Left ventricle myocardium inferior (tissue), 1 donor: ENCODE data around the gene TMC4. TPM values are rescaled to one million over a fixed set of nuclear protein-coding genes. Genes with fewer than 3 reads are reported as not detected.
"Not testable (repeated sequence)": the region's sequence is repeated elsewhere in the genome, so short reads cannot be mapped to it uniquely, and the experiment has no call there.

Experiments
- DNase-seq: peaks from one replicate; pipeline ENCODE4 v3.0.0-alpha.2; 2020
- H3K27ac ChIP-seq: fragments of 200-600 bp; replicated peaks from 2 replicates; pipeline ENCODE4 v1.8.0; 2021
- H3K27me3 ChIP-seq: fragments of 200-600 bp; 2 replicates; pipeline ENCODE4 v1.8.0; 2021; ENCODE audit warnings: low read depth
- H3K36me3 ChIP-seq: fragments of 200-600 bp; 2 replicates; pipeline ENCODE4 v1.8.0; 2021
- H3K4me1 ChIP-seq: fragments of 200-600 bp; 2 replicates; pipeline ENCODE4 v1.8.0; 2021
- H3K4me3 ChIP-seq: fragments of 200-600 bp; 2 replicates; pipeline ENCODE4 v1.8.0; 2021; ENCODE audit warnings: mild to moderate bottlenecking, moderate library complexity
- H3K9me3 ChIP-seq: fragments of 200-600 bp; replicated peaks from 2 replicates; pipeline ENCODE4 v1.8.0; 2021
- CTCF ChIP-seq: fragments of 200-600 bp; IDR thresholded peaks from 2 replicates; pipeline ENCODE4 v1.8.0; 2021; ENCODE audit warnings: antibody characterized with exemption, mild to moderate bottlenecking, borderline replicate concordance
- intact Hi-C: fragments of 100-400 bp; cut with micrococcal nuclease; formaldehyde crosslinking; loops from one replicate; pipeline ENCODE4 v1.11.0; 2022
- total RNA-seq: library from RNA; stranded (reverse); fragmentation: NEBNext Ultra II Directional; extraction: Animal tissue kit (Norgen Biotek cat#: 25700); gene quantifications from one replicate; pipeline ENCODE4 v1.2.1, GENCODE V29; 2021
- donor health status: DM: no; HTN: yes; CAD: no; lungs with severe emphysema.

Gene TMC4
- total RNA-seq, 1 donor from 2014 or later = 2.2 TPM

- TF ChIP-seq CTCF = no peak
Measured at GRCh38 chr19:54216869-54217268, 43.9 kb upstream of the TMC4 start.

DNA sequence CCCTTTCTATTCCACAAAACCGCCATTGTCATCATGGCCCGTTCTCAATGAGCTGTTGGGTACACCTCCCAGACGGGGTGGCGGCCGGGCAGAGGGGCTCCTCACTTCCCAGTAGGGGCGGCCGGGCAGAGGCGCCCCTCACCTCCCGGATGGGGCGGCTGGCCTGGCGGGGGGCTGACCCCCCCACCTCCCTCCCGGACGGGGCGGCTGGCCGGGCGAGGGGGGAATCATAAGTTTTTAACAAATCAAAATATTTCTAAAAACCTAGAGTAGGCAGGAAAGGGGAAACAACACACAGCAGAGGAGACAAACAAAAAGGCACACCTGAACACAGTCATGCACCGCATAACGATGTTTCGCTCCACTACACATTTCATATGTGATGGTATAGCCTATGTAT lies 41.8 kb upstream of the TMC4 start:
- peaks cover 17% of the 10 kb centered on the region for H3K4me1 ChIP-seq
- intact Hi-C loops, H3K9me3 ChIP-seq, H3K36me3 ChIP-seq, H3K27ac ChIP-seq, DNase-seq, H3K27me3 ChIP-seq, H3K4me3 ChIP-seq: not testable (repeated sequence)

More at GRCh38 chr19:54216869-54217268, 43.9 kb upstream of the TMC4 start:
- Histone ChIP-seq H3K36me3 (no peaks in the 10 kb centered on the region), H3K4me3 (no peak overlapping the region), H3K27ac (no peak overlapping the region), H3K9me3 (no peaks in the 10 kb centered on the region), H3K27me3 (peaks cover under 1% of the 10 kb centered on the region), H3K4me1 (no peaks in the 10 kb centered on the region)
- no peak for DNase-seq
- intact Hi-C loops = no loop called here

- H3K4me3 ChIP-seq, intact Hi-C loops, H3K9me3 ChIP-seq, H3K27ac ChIP-seq, DNase-seq, H3K27me3 ChIP-seq, H3K36me3 ChIP-seq: not testable (repeated sequence)
- peaks cover 22% of the 10 kb centered on the region for H3K4me1 ChIP-seq
Measured at GRCh38 chr19:54214217-54214616, 41.3 kb upstream of the TMC4 start.

GRCh38 chr19:54211235-54211634 lies 38.3 kb upstream of the TMC4 start:
- no peak for TF ChIP-seq CTCF
- intact Hi-C loops = no loop called here

DNA sequence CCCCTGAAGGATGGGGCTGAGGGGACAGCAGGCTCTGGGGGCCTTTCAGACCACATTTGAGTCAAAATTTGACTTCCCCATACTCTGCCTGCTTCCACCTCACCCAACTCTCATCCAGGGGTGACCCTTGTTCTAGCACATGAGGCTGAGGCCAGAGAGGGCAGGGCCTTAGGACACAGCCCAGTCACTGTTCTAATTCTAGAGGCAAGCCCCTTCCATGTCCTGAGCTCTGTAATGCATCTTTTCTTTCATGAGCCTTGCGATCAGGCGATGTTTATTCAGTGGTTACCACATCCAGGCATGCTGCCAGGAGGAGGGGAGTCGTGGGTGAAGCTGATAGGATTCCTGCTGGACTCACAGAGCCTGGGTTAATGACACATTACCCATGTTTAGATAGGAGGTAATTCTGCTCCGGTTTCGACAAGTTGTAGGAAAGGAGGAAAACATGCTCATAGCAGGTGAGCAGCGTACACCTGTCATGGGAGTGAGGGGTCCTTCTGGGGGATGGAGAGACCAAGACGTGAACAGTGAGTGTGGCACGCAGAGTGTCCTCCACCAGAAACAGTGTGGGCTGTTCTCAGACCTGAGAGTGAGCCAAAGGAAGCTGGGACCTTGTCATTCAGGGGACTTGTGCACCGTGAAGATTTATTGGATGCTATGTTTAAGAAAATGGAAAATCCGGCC lies 37.0 kb upstream of the TMC4 start:
- H3K9me3 ChIP-seq = no peaks in the 10 kb centered on the region
- H3K27me3 ChIP-seq = no peaks in the 10 kb centered on the region
- H3K36me3 ChIP-seq = peaks cover 35% of the 10 kb centered on the region
- intact Hi-C loops = no loop called here
- peak; percentile 80 for DNase-seq
- H3K27ac ChIP-seq = peak overlapping the region; percentile 79
- no peak for TF ChIP-seq CTCF
- no peak overlapping the region for H3K4me3 ChIP-seq
- peaks cover 64% of the 10 kb centered on the region for H3K4me1 ChIP-seq

More at GRCh38 chr19:54211235-54211634, 38.3 kb upstream of the TMC4 start:
- DNase-seq = no peak
- H3K9me3 ChIP-seq = no peaks in the 10 kb centered on the region
- no peak overlapping the region for H3K4me3 ChIP-seq
- no peak overlapping the region for H3K27ac ChIP-seq
- H3K27me3 ChIP-seq = no peaks in the 10 kb centered on the region
- H3K4me1 ChIP-seq = peaks cover 52% of the 10 kb centered on the region
- peaks cover 22% of the 10 kb centered on the region for H3K36me3 ChIP-seq

DNA sequence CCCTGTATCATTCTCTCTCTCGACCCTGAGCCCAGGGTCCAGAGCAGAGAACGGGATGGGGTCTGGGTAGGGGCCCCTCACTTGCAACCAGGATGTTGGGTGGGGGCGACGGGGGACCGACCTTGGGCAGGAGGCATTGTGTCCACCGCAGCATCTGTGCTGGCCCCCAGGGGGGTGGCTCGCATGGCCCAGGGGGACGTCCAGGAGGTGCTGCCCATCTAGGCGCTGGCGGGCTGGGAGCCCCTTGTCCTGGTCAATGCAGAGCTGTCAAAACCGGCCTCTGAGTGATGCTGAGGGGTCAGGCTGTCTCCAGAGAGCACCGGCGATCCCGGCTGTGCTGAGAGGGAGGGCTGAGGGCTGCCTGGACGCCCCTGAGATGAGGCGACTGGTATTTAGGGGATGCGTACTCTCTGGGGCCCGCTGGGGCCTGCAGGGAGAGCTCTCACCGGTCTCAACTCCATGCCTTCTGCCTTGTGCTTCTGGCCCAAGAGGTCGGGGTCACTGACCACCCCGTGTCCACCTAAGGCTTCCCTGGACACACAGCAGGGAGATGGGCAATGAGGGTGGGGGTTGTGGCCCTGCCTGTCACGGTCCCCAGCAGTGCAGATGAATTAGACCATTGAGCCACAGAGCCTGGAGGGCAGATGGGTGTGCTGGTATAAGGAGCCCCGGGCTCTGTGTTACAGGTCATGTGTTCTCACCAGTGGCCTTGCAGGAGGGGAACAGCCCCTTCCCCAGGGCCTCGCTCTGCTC lies 36.3 kb upstream of the TMC4 start:
- H3K4me1 ChIP-seq = peaks cover 72% of the 10 kb centered on the region
- peak overlapping the region; percentile 79 for H3K27ac ChIP-seq
- H3K36me3 ChIP-seq = peaks cover 42% of the 10 kb centered on the region
- H3K9me3 ChIP-seq = no peaks in the 10 kb centered on the region
- no peak for DNase-seq
- intact Hi-C loops = no loop called here
- TF ChIP-seq CTCF = no peak
- no peak overlapping the region for H3K4me3 ChIP-seq
- no peaks in the 10 kb centered on the region for H3K27me3 ChIP-seq
